ENCODE results near the gene EVI2B. TPM values are rescaled to one million over a fixed set of nuclear protein-coding genes. Genes with fewer than 3 reads are reported as not detected.

EVI2B gene
- total RNA-seq, 1 experiment from 2014 or later, result 0.20 TPM

DNA sequence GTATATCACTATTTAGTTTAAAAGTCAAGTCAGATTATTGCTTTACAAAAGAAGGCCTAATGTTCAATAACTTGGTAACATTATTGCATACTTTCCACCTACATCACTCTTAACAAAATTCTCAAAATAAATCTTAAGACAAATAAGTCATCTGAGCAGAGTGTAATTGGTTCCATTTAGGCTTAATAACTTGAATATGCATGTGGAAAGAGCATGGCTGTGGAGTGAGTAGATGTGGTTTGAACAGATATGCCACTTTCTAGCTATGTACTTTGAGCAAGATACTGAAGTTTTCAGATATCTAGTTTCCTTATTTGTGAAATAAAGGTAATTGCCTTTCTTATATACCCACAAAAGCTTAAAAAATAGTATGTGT, 14.3 kb upstream of the EVI2B start:
- Histone ChIP-seq H3K9me2 (ENCODE audit: insufficient read depth) (no peaks in the 10 kb centered on the region), H3K4me1 (ENCODE audit: control insufficient read depth in 1 of 2, insufficient read depth in 2 of 2, low read length in 2 of 2) (no peaks in the 10 kb centered on the region), H2AFZ (ENCODE audit: low read depth, low read length, poor library complexity, severe bottlenecking) (no peak overlapping the region), H3K27ac (ENCODE audit: low read depth, low read length) (no peak overlapping the region), H3K9me3 (ENCODE audit: control insufficient read depth in 1 of 2, insufficient read depth in 1 of 2, low read depth in 1 of 2, low read length in 2 of 2) (no peaks in the 10 kb centered on the region), H4K20me1 (ENCODE audit: insufficient read depth) (no peaks in the 10 kb centered on the region; the same call in 1 of the 2 replicates), H3K4me2 (ENCODE audit: low read length) (no peak overlapping the region), H3K9ac (ENCODE audit: low read length) (no peak overlapping the region), H3K4me3 (replicated peaks in 1 of 2; ENCODE audit: low read depth in 1 of 2, low read length in 2 of 2) (no peak overlapping the region), H3K79me2 (ENCODE audit: insufficient read depth, low read length) (no peaks in the 10 kb centered on the region), H3K36me3 (ENCODE audit: control insufficient read depth in 1 of 2, insufficient read depth in 2 of 2, low read length in 2 of 2) (peaks cover 0 to 4% of the 10 kb centered on the region in 2 experiments; a peak in 1 of 4 replicates), H3K27me3 (ENCODE audit: insufficient read depth, low read length) (no peaks in the 10 kb centered on the region)
- no peak for TF ChIP-seq FOSL1 (IDR thresholded peaks at IDR 0.05; ENCODE audit: low read depth)
- TF ChIP-seq EZH2phosphoT487 (IDR thresholded peaks at IDR 0.05; ENCODE audit: borderline replicate concordance), result no peak
- DNase-seq (ENCODE audit: low read depth, low spot score) (no peak), ATAC-seq (no peak)
- intact Hi-C loops (cut with micrococcal nuclease), result no loop called here
- CTCF ChIA-PET, result no interaction called here
- no TSS peak for BruUV-seq (replicated peaks)
- RAD21 ChIA-PET (ENCODE audit: low non-redundant PET in 1 of 2, low total read pairs in 2 of 2, uncharacterized antibody in 2 of 2, unreplicated experiment in 2 of 2), result no interaction called here
- POLR2A ChIA-PET, result no interaction called here

DNA sequence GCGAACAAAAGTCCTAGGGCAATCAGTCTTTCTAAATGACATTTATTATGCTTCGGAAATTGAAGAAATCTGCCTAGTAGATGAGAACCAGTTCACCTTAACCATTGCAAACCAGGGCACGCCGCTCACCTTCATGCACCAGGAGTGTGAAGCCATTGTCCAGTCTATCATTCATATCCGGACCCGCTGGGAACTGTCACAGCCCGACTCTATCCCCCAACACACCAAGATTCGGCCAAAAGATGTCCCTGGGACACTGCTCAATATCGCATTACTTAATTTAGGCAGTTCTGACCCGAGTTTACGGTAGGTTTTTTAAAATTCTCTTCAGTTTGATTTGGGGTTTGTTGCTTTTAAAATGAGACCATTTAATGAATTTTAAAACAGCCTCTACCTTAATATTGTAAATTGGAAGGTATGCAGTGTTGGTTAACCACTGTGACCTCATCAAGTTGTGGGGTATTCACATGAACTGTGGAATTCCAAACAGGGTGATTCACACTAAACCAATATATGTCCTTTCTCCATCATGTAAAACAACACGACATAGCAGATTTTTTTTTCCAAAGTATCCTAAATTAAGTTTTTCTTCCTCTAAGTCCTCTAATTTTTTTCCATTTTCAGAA, 13.8 kb upstream of the EVI2B start:
- H3K4me3 ChIP-seq (replicated peaks in 1 of 2; ENCODE audit: low read depth in 1 of 2, low read length in 2 of 2), result no peak overlapping the region
- H3K36me3 ChIP-seq (ENCODE audit: control insufficient read depth in 1 of 2, insufficient read depth in 2 of 2, low read length in 2 of 2), result peaks cover 0 to 4% of the 10 kb centered on the region in 2 experiments; a peak in 1 of 4 replicates
- ATAC-seq (no peak), DNase-seq (ENCODE audit: low read depth, low spot score) (no peak)
- ChIA-PET POLR2A (no interaction called here), CTCF (no interaction called here), RAD21 (ENCODE audit: low non-redundant PET in 1 of 2, low total read pairs in 2 of 2, uncharacterized antibody in 2 of 2, unreplicated experiment in 2 of 2) (no interaction called here)
- no peak overlapping the region for H2AFZ ChIP-seq (ENCODE audit: low read depth, low read length, poor library complexity, severe bottlenecking)
- no peaks in the 10 kb centered on the region for H3K4me1 ChIP-seq (ENCODE audit: control insufficient read depth in 1 of 2, insufficient read depth in 2 of 2, low read length in 2 of 2)
- intact Hi-C loops (cut with micrococcal nuclease), result no loop called here
- no TSS peak for BruUV-seq (replicated peaks)
- no peak overlapping the region for H3K27ac ChIP-seq (ENCODE audit: low read depth, low read length)
- no peaks in the 10 kb centered on the region for H3K9me3 ChIP-seq (ENCODE audit: control insufficient read depth in 1 of 2, insufficient read depth in 1 of 2, low read depth in 1 of 2, low read length in 2 of 2)
- no peak overlapping the region for H3K9ac ChIP-seq (ENCODE audit: low read length)
- no peaks in the 10 kb centered on the region for H3K27me3 ChIP-seq (ENCODE audit: insufficient read depth, low read length)
- no peak overlapping the region for H3K4me2 ChIP-seq (ENCODE audit: low read length)
- H3K9me2 ChIP-seq (ENCODE audit: insufficient read depth), result no peaks in the 10 kb centered on the region
- no peaks in the 10 kb centered on the region; the same call in 1 of the 2 replicates for H4K20me1 ChIP-seq (ENCODE audit: insufficient read depth)
- TF ChIP-seq EZH2 (IDR thresholded peaks at IDR 0.05) (no peak), ZFX (IDR thresholded peaks at IDR 0.05) (no peak), ELF1 (IDR thresholded peaks at IDR 0.05; ENCODE audit: borderline replicate concordance, low read depth) (no peak), ZNF274 (IDR thresholded peaks at IDR 0.05; ENCODE audit: low read depth, low read length) (no peak), CBX3 (IDR thresholded peaks at IDR 0.05; ENCODE audit: low read depth) (no peak), EGR1 (IDR thresholded peaks at IDR 0.05; ENCODE audit: low read depth) (no peak), EZH2phosphoT487 (IDR thresholded peaks at IDR 0.05; ENCODE audit: borderline replicate concordance) (no peak), POLR2AphosphoS5 (IDR thresholded peaks at IDR 0.05; ENCODE audit: low read depth, low read length) (no peak), POLR2A (IDR thresholded peaks at IDR 0.05; ENCODE audit: borderline replicate concordance, extremely low read depth, insufficient read depth, insufficient read length) (no peak), YY1 (IDR thresholded peaks at IDR 0.05; ENCODE audit: extremely low read depth, insufficient replicate concordance, low read depth, low read length) (no peak), JUND (IDR thresholded peaks at IDR 0.05) (no peak), RAD21 (IDR thresholded peaks at IDR 0.05; ENCODE audit: low read depth) (no peak)
- TF ChIP-seq, protein P1, sequence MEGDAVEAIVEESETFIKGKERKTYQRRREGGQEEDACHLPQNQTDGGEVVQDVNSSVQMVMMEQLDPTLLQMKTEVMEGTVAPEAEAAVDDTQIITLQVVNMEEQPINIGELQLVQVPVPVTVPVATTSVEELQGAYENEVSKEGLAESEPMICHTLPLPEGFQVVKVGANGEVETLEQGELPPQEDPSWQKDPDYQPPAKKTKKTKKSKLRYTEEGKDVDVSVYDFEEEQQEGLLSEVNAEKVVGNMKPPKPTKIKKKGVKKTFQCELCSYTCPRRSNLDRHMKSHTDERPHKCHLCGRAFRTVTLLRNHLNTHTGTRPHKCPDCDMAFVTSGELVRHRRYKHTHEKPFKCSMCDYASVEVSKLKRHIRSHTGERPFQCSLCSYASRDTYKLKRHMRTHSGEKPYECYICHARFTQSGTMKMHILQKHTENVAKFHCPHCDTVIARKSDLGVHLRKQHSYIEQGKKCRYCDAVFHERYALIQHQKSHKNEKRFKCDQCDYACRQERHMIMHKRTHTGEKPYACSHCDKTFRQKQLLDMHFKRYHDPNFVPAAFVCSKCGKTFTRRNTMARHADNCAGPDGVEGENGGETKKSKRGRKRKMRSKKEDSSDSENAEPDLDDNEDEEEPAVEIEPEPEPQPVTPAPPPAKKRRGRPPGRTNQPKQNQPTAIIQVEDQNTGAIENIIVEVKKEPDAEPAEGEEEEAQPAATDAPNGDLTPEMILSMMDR (IDR thresholded peaks at IDR 0.05 in 2 of 3, conservative IDR thresholded peaks at IDR 0.05 in 1 of 3; ENCODE audit: borderline replicate concordance in 1 of 3, insufficient read depth in 1 of 3, low read depth in 2 of 3, low read length in 2 of 3), result no peak
- TF ChIP-seq, protein P2, sequence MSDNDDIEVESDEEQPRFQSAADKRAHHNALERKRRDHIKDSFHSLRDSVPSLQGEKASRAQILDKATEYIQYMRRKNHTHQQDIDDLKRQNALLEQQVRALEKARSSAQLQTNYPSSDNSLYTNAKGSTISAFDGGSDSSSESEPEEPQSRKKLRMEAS (IDR thresholded peaks at IDR 0.05), result no peak
- no peaks in the 10 kb centered on the region for H3K79me2 ChIP-seq (ENCODE audit: insufficient read depth, low read length)
